Measurements from ENCODE around the gene LAMA4. TPM values are rescaled to one million over a fixed set of nuclear protein-coding genes. Genes with fewer than 3 reads are reported as not detected.

Gene LAMA4
- total RNA-seq, 6 donors from 2014 or later: 29.5 to 119 (median 58.9) TPM

DNA sequence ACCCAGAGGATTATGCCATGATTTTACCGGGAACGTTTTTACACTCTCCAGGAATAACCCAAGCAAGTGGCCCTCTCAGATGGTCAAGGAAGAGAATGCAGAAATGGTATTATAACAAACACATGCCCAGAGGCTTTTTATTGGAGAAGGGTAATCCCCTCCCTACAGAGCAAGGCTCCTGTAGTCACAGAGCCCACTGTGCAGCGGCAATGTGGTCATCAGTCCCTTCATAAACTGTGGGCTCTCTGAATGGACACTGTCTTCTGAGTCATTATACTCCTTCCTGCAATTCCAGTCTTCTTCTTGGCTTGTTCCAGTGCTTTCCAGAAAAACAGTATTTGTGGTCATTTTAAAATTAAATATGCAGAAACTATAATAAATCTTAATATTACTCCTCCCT, 74.7 kb downstream of the LAMA4 start:
- DNase-seq (no peak), ATAC-seq (ENCODE audit: low FRiP score in 2 of 2) (no peak)
- TF ChIP-seq POLR2AphosphoS5 (IDR thresholded peaks at IDR 0.05) (no peak), EP300 (IDR thresholded peaks at IDR 0.05) (no peak), POLR2A (IDR thresholded peaks at IDR 0.05) (no peak)
- TF ChIP-seq, protein P1, sequence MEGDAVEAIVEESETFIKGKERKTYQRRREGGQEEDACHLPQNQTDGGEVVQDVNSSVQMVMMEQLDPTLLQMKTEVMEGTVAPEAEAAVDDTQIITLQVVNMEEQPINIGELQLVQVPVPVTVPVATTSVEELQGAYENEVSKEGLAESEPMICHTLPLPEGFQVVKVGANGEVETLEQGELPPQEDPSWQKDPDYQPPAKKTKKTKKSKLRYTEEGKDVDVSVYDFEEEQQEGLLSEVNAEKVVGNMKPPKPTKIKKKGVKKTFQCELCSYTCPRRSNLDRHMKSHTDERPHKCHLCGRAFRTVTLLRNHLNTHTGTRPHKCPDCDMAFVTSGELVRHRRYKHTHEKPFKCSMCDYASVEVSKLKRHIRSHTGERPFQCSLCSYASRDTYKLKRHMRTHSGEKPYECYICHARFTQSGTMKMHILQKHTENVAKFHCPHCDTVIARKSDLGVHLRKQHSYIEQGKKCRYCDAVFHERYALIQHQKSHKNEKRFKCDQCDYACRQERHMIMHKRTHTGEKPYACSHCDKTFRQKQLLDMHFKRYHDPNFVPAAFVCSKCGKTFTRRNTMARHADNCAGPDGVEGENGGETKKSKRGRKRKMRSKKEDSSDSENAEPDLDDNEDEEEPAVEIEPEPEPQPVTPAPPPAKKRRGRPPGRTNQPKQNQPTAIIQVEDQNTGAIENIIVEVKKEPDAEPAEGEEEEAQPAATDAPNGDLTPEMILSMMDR (IDR thresholded peaks at IDR 0.05): no peak
- H3K9me3 ChIP-seq: no peaks in the 10 kb centered on the region
- 79 to 86% methylated on average over 3 of the region's 3 CpGs for whole genome bisulfite sequencing, 2 donors
- no peak overlapping the region for H3K27ac ChIP-seq
- H3K4me1 ChIP-seq: no peaks in the 10 kb centered on the region
- H3K4me3 ChIP-seq: no peak overlapping the region
- peaks cover 0 to 11% (median 0%) of the 10 kb centered on the region in 4 donors for H3K36me3 ChIP-seq
- H3K27me3 ChIP-seq: no peaks in the 10 kb centered on the region

DNA sequence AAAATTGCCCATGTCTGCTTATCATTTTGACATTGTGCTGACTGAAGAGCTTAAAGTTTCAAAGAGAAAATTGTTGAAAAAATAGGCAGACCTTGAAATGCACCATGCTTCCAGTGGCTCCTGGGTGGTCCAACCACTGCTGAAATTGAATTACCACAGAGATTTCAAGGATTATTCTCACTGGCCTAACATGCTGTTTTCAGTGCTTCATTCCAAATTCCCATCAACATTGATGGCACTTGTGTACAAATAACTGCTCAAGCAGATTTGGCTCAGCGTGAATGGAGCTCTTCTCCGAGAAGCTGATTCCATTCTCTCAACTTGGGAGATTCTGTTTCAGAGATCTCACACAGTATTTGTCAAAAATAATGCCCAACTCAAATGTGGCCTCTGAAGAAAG, 75.5 kb downstream of the LAMA4 start:
- DNase-seq (no peak), ATAC-seq (ENCODE audit: low FRiP score in 2 of 2) (no peak)
- H3K36me3 ChIP-seq: peaks cover 0 to 19% (median 0%) of the 10 kb centered on the region in 4 donors
- no peaks in the 10 kb centered on the region for H3K9me3 ChIP-seq
- TF ChIP-seq, protein P1 (IDR thresholded peaks at IDR 0.05): no peak
- no peak for TF ChIP-seq POLR2AphosphoS5 (IDR thresholded peaks at IDR 0.05)
- TF ChIP-seq EP300 (IDR thresholded peaks at IDR 0.05): no peak
- no peak for TF ChIP-seq POLR2A (IDR thresholded peaks at IDR 0.05)
- no peaks in the 10 kb centered on the region for H3K4me1 ChIP-seq
- no peaks in the 10 kb centered on the region for H3K27me3 ChIP-seq
- 83 to 92% methylated on average over 2 of the region's 2 CpGs for WGBS, 2 donors
- H3K27ac ChIP-seq: no peak overlapping the region
- no peak overlapping the region for H3K4me3 ChIP-seq

DNA sequence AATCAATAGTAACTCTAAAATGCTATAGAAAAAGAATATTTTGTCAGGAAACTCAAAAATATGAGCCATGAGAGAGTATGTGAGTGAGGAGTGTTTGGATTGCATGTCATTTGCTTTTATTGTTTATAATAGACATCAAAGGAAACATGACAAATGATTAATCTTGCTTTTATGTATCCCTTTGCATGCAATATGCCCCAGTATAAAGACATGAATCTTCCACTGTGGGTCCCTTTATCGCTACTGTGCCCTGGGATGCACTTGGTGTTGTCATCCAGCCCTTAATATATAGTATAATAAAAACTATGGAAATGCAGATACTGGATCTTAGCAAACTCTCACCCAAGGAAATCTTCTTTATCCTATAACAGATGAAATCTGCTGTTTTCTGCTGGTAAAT, 77.3 kb downstream of the LAMA4 start:
- WGBS, 2 donors: 65 to 83% methylated on average over 1 of the region's 1 CpG
- peaks cover 0 to 26% (median 0%) of the 10 kb centered on the region in 4 donors for H3K36me3 ChIP-seq
- TF ChIP-seq POLR2A (IDR thresholded peaks at IDR 0.05): no peak
- TF ChIP-seq, protein P1 (IDR thresholded peaks at IDR 0.05): no peak
- no peak for TF ChIP-seq EP300 (IDR thresholded peaks at IDR 0.05)
- no peak for TF ChIP-seq POLR2AphosphoS5 (IDR thresholded peaks at IDR 0.05)
- no peak for ATAC-seq (ENCODE audit: low FRiP score in 2 of 2)
- no peaks in the 10 kb centered on the region for H3K27me3 ChIP-seq
- no peak overlapping the region for H3K4me3 ChIP-seq
- no peak for DNase-seq
- no peaks in the 10 kb centered on the region for H3K4me1 ChIP-seq
- no peak overlapping the region for H3K27ac ChIP-seq
- H3K9me3 ChIP-seq: no peaks in the 10 kb centered on the region

DNA sequence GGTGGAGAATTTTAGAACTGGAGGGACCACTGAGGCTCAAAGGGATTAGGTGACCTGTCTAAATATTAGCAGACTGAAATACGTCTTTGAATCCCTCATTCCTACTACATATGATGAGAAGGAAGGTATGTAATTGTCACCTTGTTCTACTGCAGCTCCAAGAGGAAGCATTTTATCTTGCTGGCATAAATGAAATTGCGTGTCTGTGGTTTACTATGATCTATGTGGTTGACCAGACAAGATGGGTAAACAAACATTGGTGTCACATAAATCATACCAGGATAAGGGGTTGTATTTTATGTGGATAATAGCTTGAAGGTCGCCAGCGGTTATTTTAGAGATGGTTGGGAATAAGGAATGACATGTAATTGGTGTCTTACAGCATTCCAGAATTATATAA, 78.2 kb downstream of the LAMA4 start:
- Histone ChIP-seq H3K36me3 (peaks cover 0 to 35% (median 0%) of the 10 kb centered on the region in 4 donors), H3K9me3 (no peaks in the 10 kb centered on the region), H3K27me3 (no peaks in the 10 kb centered on the region), H3K4me3 (no peak overlapping the region), H3K27ac (no peak overlapping the region), H3K4me1 (no peaks in the 10 kb centered on the region)
- ATAC-seq (ENCODE audit: low FRiP score in 2 of 2): no peak
- DNase-seq: no peak
- no peak for TF ChIP-seq POLR2A (IDR thresholded peaks at IDR 0.05)
- no peak for TF ChIP-seq EP300 (IDR thresholded peaks at IDR 0.05)
- no peak for TF ChIP-seq POLR2AphosphoS5 (IDR thresholded peaks at IDR 0.05)
- TF ChIP-seq, protein P1 (IDR thresholded peaks at IDR 0.05): no peak
- 62 to 76% methylated on average over 4 of the region's 4 CpGs for whole genome bisulfite sequencing, 2 donors

DNA sequence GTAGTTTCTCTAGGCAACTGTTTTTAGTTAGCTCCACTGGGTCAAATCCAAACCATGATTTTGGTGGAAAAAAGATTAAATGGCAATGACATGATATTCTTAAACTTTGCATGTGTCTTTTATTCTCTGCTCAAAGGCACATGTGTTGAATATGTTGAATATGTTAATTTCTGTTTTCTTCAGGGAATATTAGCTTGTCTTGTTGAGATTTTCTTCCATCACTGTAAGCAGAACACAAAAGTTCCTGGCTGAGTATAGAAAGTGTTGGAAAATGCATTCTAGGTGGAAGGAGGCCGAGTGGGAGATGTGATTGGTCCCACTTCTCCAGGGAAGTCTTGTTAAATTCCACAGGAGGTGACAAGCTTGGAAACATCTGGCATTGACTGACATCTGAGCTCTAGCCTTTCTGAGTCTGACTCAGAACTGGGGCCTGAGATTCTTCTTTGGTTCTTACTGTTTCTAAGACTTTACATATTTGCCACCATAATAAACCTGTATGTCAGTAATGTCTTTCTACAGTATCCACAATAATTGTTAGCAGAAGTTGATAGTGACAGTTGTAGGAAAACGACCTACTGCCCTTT, 81.1 kb downstream of the LAMA4 start:
- Histone ChIP-seq H3K4me1 (no peaks in the 10 kb centered on the region), H3K27ac (no peak overlapping the region), H3K9me3 (no peaks in the 10 kb centered on the region), H3K36me3 (peaks cover 0 to 57% (median 2%) of the 10 kb centered on the region in 4 donors), H3K4me3 (no peak overlapping the region), H3K27me3 (no peaks in the 10 kb centered on the region)
- 75 to 79% methylated on average over 2 of the region's 2 CpGs for WGBS, 2 donors
- no peak for TF ChIP-seq EP300 (IDR thresholded peaks at IDR 0.05)
- TF ChIP-seq, protein P1 (IDR thresholded peaks at IDR 0.05): no peak
- no peak for TF ChIP-seq POLR2AphosphoS5 (IDR thresholded peaks at IDR 0.05)
- ATAC-seq (ENCODE audit: low FRiP score in 2 of 2) (no peak), DNase-seq (no peak)
